HG03025 (cell line): ENCODE data around the gene LGALS9C.
"Not testable (repeated sequence)": the region's sequence is repeated elsewhere in the genome, so short reads cannot be mapped to it uniquely, and the experiment has no call there.

Experiments
- ATAC-seq: cut with Tn5 transposase; IDR thresholded peaks from one replicate; pipeline ENCODE4 v1.9.1; 2021; ENCODE audit warnings: mild to moderate bottlenecking, moderate library complexity; ENCODE audit not compliant: unreplicated experiment, low FRiP score

Gene LGALS9C

DNA sequence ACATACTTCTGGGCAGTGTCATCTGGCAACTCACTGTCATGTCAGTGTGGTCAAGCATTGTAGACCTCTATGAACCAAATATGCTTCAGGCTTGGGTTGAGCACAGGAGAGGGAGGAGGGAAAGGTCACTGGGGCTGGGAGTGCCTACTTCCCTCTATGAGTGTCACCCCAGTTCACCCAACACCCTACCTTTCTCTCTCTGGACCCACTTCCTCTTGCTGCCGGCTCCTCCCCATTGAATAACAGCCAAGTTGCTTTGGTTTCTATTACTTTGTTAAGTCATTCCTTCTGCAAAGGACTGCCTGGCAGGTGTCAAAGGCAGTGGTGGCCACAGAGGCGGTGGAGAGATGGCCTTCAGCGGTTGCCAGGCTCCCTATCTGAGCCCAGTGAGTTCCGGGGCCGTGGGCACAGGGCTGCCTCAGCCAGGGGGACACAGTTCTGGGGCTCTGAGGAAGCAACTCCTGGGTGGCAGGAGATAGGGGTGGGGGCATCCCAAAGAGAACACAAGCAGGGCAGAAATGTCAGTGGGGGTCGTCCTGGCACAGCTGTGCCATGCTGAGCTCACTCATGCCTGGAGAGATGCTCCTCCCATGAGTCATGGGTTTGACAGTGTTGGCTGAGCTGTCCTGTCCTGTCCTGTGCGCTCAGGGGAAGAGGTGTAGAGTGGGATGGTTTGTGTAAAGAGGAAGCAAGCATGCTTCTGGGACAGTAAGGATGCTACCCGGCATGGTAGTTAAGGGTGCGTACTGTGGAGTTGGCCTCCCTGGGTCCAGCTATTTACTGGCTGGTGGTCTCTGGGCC, at the start of gene LGALS9C:
TSS of gene LGALS9C (plus strand) at position 282 of the 801 bp plus-strand sequence. CDS start at position 348, 66 bp downstream.
- ATAC-seq, result peak; percentile 57

GRCh38 chr17:18432206-18432605, 44.4 kb upstream of the LGALS9C start:
- not testable (repeated sequence) for ATAC-seq

DNA sequence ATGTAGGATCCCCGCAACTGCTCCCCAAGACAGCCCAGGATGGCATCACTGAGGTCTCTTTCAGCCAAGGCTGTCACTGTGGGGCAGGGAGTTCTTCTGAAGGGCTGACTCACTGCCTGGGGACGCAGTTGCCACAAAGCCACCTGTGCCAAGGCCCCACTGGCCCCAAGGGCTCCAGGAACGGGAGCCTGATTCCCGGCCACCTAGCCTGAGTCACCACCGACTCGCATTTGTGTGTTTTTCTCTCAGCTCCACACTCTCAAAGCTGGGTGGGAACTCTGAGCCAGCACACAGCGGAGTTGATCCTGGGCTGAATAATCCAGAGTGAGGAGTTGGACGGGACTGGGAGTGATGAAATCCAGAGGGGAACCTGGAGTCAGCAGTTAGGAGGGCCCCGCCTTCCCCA, 37.1 kb upstream of the LGALS9C start:
- ATAC-seq, result not testable (repeated sequence)

DNA sequence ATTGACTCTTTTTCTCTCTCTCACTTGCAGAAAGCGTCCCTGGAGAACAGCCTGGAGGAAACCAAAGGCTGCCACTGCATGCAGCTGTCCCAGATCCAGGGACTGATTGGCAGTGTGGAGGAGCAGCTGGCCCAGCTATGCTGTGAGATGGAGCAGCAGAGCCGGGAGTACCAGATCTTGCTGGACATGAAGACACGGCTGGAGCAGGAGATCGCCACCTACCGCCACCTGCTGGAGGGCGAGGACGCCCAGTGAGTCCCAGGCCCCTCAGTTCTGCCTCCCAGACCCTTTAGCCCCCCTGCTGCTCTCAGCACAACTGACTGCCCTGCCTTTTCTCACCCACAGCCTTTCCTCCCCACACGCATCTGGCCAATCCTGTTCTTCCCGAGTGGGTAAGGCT, 34.5 kb upstream of the LGALS9C start:
- not testable (repeated sequence) for ATAC-seq

GRCh38 chr17:18442532-18442931, 34.1 kb upstream of the LGALS9C start:
- not testable (repeated sequence) for ATAC-seq

- ATAC-seq, result not testable (repeated sequence)
Measured at GRCh38 chr17:18447476-18448205, 28.9 kb upstream of the LGALS9C start.

DNA sequence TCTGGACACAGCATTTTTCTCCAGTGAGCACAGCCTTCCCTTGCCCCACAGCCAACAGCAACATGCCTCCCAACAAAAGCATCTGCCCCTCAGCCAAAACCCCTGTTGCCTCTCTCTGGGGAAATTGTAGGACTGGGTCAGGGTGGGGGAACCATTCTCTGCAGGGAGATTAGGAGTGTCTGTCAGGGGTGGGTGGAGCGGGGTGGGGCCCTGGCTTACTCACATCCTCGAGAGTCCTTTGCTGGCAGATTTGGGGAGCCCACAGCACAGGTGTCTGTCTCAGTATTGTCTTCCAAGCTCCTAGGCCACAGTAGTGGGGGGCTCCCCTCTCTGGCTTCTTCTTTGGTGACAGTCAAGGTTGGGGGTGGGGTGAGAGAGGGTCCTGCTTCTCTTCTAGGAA, 28.3 kb upstream of the LGALS9C start:
- ATAC-seq, result not testable (repeated sequence)

- ATAC-seq, result not testable (repeated sequence)
Measured at GRCh38 chr17:18449833-18450232, 26.8 kb upstream of the LGALS9C start.

DNA sequence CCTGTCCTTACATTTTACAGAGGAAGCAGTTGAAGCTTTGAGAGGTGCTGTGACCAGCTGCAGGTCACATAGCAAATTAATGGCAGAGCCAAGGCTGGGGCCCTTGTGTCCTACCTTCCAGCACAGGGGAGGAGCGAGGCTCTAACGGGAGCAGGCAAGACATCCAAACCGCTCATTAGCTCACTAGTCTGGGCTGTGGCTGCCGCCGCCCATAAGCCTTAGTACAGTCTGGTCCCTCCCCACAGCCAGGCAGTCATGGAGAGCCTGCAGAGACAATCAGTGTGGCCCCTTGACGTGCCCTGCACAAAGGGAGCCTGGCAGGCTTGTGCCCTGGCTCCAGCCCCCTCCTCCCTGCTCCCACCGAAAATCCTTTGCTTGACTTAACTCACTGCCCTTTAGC, 25.6 kb upstream of the LGALS9C start:
- not testable (repeated sequence) for ATAC-seq

GRCh38 chr17:18451969-18452368, 24.6 kb upstream of the LGALS9C start:
- not testable (repeated sequence) for ATAC-seq

DNA sequence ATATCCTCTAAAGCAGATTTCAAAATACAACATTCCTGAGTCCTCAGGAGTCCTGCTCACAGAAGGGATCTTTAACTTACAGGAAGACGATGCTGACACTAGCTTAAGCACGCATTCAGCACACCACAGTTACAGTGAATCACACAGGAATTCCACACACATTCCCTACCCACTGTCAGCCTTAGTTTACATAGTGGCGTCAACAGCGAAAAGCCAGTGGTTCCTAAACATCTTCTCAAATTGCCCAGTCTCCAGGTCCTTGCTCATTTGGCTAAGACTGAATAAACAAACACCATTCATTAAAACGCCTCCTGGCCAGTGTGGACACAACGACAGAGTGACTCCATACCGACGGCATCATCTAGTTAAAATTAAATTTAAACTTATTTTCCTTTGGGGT, 17.6 kb upstream of the LGALS9C start:
- ATAC-seq, result not testable (repeated sequence)

DNA sequence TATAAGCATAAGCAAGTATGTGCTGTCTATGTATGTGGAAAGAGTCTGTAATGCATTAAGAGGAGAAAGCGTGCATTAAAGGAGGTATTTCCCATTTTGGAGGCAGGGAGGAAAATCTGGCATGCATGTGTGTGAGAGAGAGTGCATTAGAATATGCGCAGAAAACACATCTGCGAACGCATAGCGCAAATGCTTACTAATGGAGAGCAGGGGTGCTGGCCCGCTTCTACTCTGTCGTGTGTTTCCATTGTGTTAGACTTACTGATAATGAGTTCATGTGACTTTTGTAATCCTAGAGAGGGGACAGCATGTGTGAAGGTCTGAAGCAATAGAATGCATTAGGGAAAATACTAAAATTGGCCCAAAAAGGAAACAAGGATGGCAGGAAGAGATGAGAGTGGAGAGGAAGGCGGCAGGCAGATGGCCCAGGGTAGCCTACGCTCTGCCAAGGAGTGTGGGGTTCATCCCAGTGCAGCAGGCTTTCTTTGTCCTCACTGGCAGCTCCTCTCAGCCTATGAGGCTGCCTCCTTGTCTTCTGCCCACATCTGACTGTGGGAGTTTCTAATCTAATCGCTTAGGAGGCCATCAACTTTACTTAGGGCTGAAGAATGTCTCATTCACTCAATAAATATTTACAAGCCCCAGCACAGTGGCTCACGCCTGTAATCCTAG, 12.6 kb upstream of the LGALS9C start:
- ATAC-seq, result not testable (repeated sequence)

DNA sequence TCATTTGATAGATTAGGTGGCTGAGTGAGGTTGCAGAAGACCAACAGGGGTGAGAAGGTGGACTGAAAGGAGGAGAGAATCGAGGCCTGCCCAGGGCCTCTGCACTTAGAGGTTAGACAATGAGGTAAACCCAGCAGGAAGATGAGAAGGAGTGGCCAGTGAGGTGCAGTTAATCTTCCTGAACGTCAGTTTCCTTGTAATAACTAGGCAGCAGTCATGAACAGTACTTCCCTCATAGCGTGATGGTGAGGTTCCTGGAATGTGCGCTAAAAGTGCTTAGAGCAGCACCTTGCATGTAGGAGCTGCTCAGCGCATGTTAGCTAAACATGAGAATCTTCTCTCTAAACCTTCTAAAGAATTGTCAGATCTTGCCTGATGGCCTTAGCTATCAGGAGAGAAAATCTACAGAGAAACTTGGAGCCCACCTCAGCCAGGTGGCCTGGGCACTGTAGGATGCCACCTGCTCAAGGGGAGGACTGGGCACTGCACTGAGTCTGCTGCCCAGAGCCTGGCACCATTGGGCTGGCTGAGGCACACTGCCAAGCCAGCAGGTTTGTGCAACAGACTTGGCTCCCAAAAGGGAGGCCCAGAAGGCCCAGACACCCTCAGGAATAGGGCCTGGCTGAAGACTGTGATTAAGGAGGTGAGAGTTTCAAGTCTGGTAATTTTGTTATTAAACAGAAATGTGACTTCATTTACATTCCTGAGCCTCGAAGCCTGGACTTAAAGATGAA, 10.2 kb upstream of the LGALS9C start:
- not testable (repeated sequence) for ATAC-seq

DNA sequence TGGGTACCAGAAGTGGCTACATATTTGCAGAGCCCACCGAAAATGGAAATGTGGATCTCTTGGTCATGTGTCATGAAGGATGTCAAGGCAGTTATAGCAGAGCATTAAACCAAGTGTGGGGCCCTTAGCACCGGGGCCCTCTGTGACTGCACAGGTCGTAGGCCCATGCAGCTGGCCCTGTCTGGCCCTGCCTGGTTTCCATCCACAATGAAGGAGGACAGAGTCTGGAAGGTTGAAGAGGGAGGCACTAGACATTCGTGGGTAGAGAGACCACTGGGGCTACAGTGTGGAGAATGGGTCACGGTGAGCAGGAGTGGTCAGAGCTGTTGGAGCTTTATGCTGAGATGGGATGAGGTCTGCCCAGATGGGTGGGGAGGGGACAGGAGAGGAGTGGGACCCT, 9.6 kb upstream of the LGALS9C start:
- not testable (repeated sequence) for ATAC-seq

DNA sequence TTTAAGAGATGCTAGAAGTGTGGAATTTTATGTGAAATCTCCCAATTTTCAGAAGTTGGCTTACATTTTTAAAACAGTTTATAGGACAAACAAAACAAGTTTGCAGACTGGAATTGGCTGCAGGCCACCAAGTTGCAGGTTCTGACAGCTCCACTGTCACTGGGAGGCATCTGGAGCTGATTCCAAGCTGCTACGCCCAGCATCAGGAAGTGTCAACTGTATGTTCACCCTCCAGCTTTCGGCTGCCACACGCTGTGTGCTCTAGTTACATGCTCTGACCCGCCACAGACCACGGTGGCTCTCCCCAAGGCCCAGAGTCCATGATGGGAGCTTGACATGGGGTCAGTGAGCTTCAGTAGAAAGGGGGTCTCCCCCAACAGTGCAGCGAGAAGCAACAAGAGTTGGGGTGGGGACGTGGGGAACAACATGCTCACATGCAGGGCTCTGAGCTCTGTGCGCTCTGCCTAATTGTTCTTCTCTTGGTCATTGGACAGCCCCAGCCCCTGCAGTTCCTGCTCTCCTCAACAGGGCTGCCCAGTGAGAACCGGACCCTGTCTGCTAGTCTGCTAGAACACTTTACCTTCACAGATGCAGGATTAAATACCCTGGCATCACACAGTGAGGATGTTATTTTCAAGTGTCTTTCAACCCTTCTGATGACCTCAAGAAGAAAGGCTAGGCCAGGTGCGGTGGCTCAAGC, 8.0 kb upstream of the LGALS9C start:
- ATAC-seq, result not testable (repeated sequence)

GRCh38 chr17:18469837-18470236, 6.8 kb upstream of the LGALS9C start:
- ATAC-seq, result not testable (repeated sequence)

GRCh38 chr17:18470345-18470930, 6.2 kb upstream of the LGALS9C start:
- ATAC-seq, result not testable (repeated sequence)

DNA sequence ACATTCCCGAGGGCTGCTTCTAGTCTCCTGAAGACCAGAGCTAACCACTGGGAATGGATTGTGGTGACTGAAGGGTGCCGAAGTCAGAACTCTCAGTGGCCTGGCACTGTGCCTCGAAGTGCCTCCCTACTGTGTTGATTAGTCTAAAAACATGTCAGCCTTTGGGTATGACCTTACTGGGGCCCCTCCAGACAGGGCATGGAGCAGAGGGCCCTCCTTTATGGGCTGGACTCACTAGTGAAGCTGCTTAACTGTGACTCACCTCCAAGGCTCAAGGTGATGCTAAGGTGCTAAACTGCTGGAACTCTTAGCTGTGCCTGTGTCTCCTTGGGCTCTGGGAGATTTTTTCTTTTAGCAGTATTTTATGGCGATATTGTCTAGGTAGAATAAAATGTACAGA, 2.6 kb upstream of the LGALS9C start:
- ATAC-seq, result not testable (repeated sequence)

GRCh38 chr17:18474754-18475153, 1.8 kb upstream of the LGALS9C start:
- ATAC-seq, result not testable (repeated sequence)
